Fibroblast of the aortic adventitia (primary cell): ENCODE measurements around the gene KIF16B. TPM values are rescaled to one million over a fixed set of nuclear protein-coding genes. Genes with fewer than 3 reads are reported as not detected.

Source experiments
- DNase-seq: peaks from one replicate; pipeline ENCODE4 v3.0.0-alpha.2; 2010; ENCODE audit warnings: low read depth
- H3K4me3 ChIP-seq: 2 replicates; pipeline ENCODE4 v1.5.1; 2011; ENCODE audit warnings: low read depth, mild to moderate bottlenecking, control low read depth, low read length, moderate library complexity
- CTCF ChIP-seq: IDR thresholded peaks from 2 replicates; pipeline ENCODE4 v1.5.1; 2011; ENCODE audit warnings: mild to moderate bottlenecking, low read length, control low read depth, inconsistent platforms; ENCODE audit not compliant: insufficient read depth
- total RNA-seq: library from RNA; depleted of rRNA; stranded (reverse); fragments of >200 nt; gene quantifications from 2 replicates; pipeline ENCODE4 v1.2.3, GENCODE V29; 2012; ENCODE audit warnings: low replicate concordance

Gene KIF16B
- total RNA-seq, 1 donor = 14.5 TPM

GRCh38 chr20:16548068-16548672 lies 25.1 kb downstream of the KIF16B start:
- DNase-seq = no peak
- TF ChIP-seq CTCF = no peak
- H3K4me3 ChIP-seq = no peak overlapping the region

- TF ChIP-seq CTCF = no peak
- DNase-seq = no peak
- H3K4me3 ChIP-seq = no peak overlapping the region
These were observed 28.3 kb downstream of the KIF16B start for GRCh38 chr20:16544949-16545348.

GRCh38 chr20:16542477-16542876 lies 30.8 kb downstream of the KIF16B start:
- no peak for DNase-seq
- no peak for TF ChIP-seq CTCF
- H3K4me3 ChIP-seq = no peak overlapping the region

- no peak for DNase-seq
- no peak overlapping the region for H3K4me3 ChIP-seq
- TF ChIP-seq CTCF = no peak
These were observed 31.4 kb downstream of the KIF16B start for GRCh38 chr20:16541878-16542277.

- H3K4me3 ChIP-seq = no peak overlapping the region
- no peak for TF ChIP-seq CTCF
- no peak for DNase-seq
These were observed 32.0 kb downstream of the KIF16B start for GRCh38 chr20:16541226-16541625.

GRCh38 chr20:16539280-16540021 lies 33.8 kb downstream of the KIF16B start:
- H3K4me3 ChIP-seq = no peak overlapping the region
- no peak for DNase-seq
- TF ChIP-seq CTCF = no peak
